ENCODE data around the gene EP300. TPM values are rescaled to one million over a fixed set of nuclear protein-coding genes. Genes with fewer than 3 reads are reported as not detected.
"Not testable (repeated sequence)": the region's sequence is repeated elsewhere in the genome, so short reads cannot be mapped to it uniquely, and the experiment has no call there.

Gene EP300
- total RNA-seq, 1 donor from 2014 or later, result 57.9 TPM

GRCh38 chr22:41099036-41099435, 6.6 kb downstream of the EP300 start:
- Histone ChIP-seq H3K27me3 (no peaks in the 10 kb centered on the region), H3K36me3 (no peaks in the 10 kb centered on the region), H3K4me3 (no peak overlapping the region), H3K4me1 (peaks cover 17% of the 10 kb centered on the region), H4K20me1 (ENCODE audit: low read depth) (peaks cover 100% of the 10 kb centered on the region), H3K9ac (no peak overlapping the region), H3K4me2 (no peak overlapping the region), H3F3A (ENCODE audit: low read depth) (no peaks in the 10 kb centered on the region), H3K9me3 (ENCODE audit: low read depth) (no peaks in the 10 kb centered on the region), H3K79me2 (ENCODE audit: low read depth) (peaks cover 100% of the 10 kb centered on the region), H2AFZ (replicated peaks) (no peak overlapping the region), H3K27ac (no peak overlapping the region)
- TF ChIP-seq CTCF (IDR thresholded peaks at IDR 0.05) (no peak), EZH2phosphoT487 (IDR thresholded peaks at IDR 0.05) (no peak), EZH2 (IDR thresholded peaks at IDR 0.05) (no peak)
- no peak overlapping the region for H3K4me3 Mint-ChIP-seq
- DNase-seq (ENCODE audit: low spot score), result no peak
- peaks cover 3% of the 10 kb centered on the region for H3K27me3 Mint-ChIP-seq (ENCODE audit: insufficient read depth, low read depth)
- peaks cover 21% of the 10 kb centered on the region for H3K4me1 Mint-ChIP-seq
- H3K36me3 Mint-ChIP-seq, result peaks cover 39% of the 10 kb centered on the region
- no peak overlapping the region for H3K27ac Mint-ChIP-seq
- no peaks in the 10 kb centered on the region for H3K9me3 Mint-ChIP-seq

GRCh38 chr22:41106122-41106968, 14.0 kb downstream of the EP300 start:
- H2AFZ ChIP-seq (replicated peaks), result no peak overlapping the region
- H3K27me3 ChIP-seq, result no peaks in the 10 kb centered on the region
- peaks cover 5% of the 10 kb centered on the region for H3F3A ChIP-seq (ENCODE audit: low read depth)
- H3K79me2 ChIP-seq (ENCODE audit: low read depth), result peaks cover 100% of the 10 kb centered on the region
- peak overlapping the region; percentile 48 for H3K27ac ChIP-seq
- H3K4me3 ChIP-seq, result no peak overlapping the region
- H3K4me1 ChIP-seq, result peaks cover 4% of the 10 kb centered on the region
- H3K27ac Mint-ChIP-seq, result no peak overlapping the region
- H3K4me3 Mint-ChIP-seq, result no peak overlapping the region
- peaks cover 5% of the 10 kb centered on the region for H3K36me3 ChIP-seq
- no peak overlapping the region for H3K4me2 ChIP-seq
- no peaks in the 10 kb centered on the region for H3K4me1 Mint-ChIP-seq
- no peak for DNase-seq (ENCODE audit: low spot score)
- peaks cover 95% of the 10 kb centered on the region for H4K20me1 ChIP-seq (ENCODE audit: low read depth)
- H3K9me3 ChIP-seq (ENCODE audit: low read depth), result no peaks in the 10 kb centered on the region
- H3K9me3 Mint-ChIP-seq, result no peaks in the 10 kb centered on the region
- peaks cover 24% of the 10 kb centered on the region for H3K36me3 Mint-ChIP-seq
- no peaks in the 10 kb centered on the region for H3K27me3 Mint-ChIP-seq (ENCODE audit: insufficient read depth, low read depth)
- TF ChIP-seq EZH2 (IDR thresholded peaks at IDR 0.05), result no peak
- TF ChIP-seq EZH2phosphoT487 (IDR thresholded peaks at IDR 0.05), result no peak
- no peak for TF ChIP-seq CTCF (IDR thresholded peaks at IDR 0.05)
- H3K9ac ChIP-seq, result no peak overlapping the region

- not testable (repeated sequence) for H3K9me3 ChIP-seq (ENCODE audit: low read depth); H3K4me3 ChIP-seq; H3K27me3 Mint-ChIP-seq (ENCODE audit: insufficient read depth, low read depth); H3K27ac ChIP-seq; H3K4me3 Mint-ChIP-seq; DNase-seq (ENCODE audit: low spot score); H3K27ac Mint-ChIP-seq; H3K4me1 ChIP-seq; H3K9me3 Mint-ChIP-seq; H3F3A ChIP-seq (ENCODE audit: low read depth); H3K9ac ChIP-seq; H3K4me2 ChIP-seq; H3K4me1 Mint-ChIP-seq; H2AFZ ChIP-seq (replicated peaks); H3K27me3 ChIP-seq; H3K36me3 ChIP-seq
- H3K36me3 Mint-ChIP-seq, result peaks cover 26% of the 10 kb centered on the region
- Histone ChIP-seq H3K79me2 (ENCODE audit: low read depth) (peaks cover 100% of the 10 kb centered on the region), H4K20me1 (ENCODE audit: low read depth) (peaks cover 93% of the 10 kb centered on the region)
Measured at GRCh38 chr22:41106969-41107325, 14.6 kb downstream of the EP300 start.

GRCh38 chr22:41110968-41111367, 18.6 kb downstream of the EP300 start:
- Histone ChIP-seq H3K79me2 (ENCODE audit: low read depth) (peaks cover 100% of the 10 kb centered on the region), H3K4me1 (peaks cover 2% of the 10 kb centered on the region), H3K27ac (no peak overlapping the region), H3K4me2 (no peak overlapping the region), H3K4me3 (no peak overlapping the region), H3K27me3 (no peaks in the 10 kb centered on the region), H2AFZ (replicated peaks) (no peak overlapping the region), H4K20me1 (ENCODE audit: low read depth) (peaks cover 92% of the 10 kb centered on the region), H3F3A (ENCODE audit: low read depth) (no peaks in the 10 kb centered on the region), H3K9me3 (ENCODE audit: low read depth) (no peaks in the 10 kb centered on the region), H3K9ac (no peak overlapping the region), H3K36me3 (peaks cover 1% of the 10 kb centered on the region)
- no peak for DNase-seq (ENCODE audit: low spot score)
- Mint-ChIP-seq H3K4me1 (no peaks in the 10 kb centered on the region), H3K27ac (no peak overlapping the region), H3K9me3 (no peaks in the 10 kb centered on the region), H3K36me3 (peaks cover 23% of the 10 kb centered on the region), H3K27me3 (ENCODE audit: insufficient read depth, low read depth) (no peaks in the 10 kb centered on the region), H3K4me3 (no peak overlapping the region)
- no peak for TF ChIP-seq EZH2phosphoT487 (IDR thresholded peaks at IDR 0.05)
- no peak for TF ChIP-seq EZH2 (IDR thresholded peaks at IDR 0.05)
- no peak for TF ChIP-seq CTCF (IDR thresholded peaks at IDR 0.05)

All from neural progenitor cell (in vitro differentiated cells).